H9 (cell line): ENCODE results near the gene WNT7B. TPM values are rescaled to one million over a fixed set of nuclear protein-coding genes. Genes with fewer than 3 reads are reported as not detected.

Experiments
- DNase-seq: peaks from one replicate; pipeline ENCODE4 v3.0.0-alpha.2; 2017
- H2AFZ ChIP-seq: one replicate; pipeline ENCODE4 v1.6.1; 2013; ENCODE audit warnings: mild to moderate bottlenecking, low read length, control low read depth, moderate library complexity
- H2AK5ac ChIP-seq: 2 replicates; pipeline ENCODE4 v1.6.1; 2013; ENCODE audit warnings: low read length, control low read depth, mixed read lengths; ENCODE audit not compliant: insufficient read length
- H2BK120ac ChIP-seq: one replicate; pipeline ENCODE4 v1.6.1; 2013; ENCODE audit warnings: low read depth, mild to moderate bottlenecking, low read length, control low read depth, inconsistent platforms; ENCODE audit not compliant: poor library complexity, severe bottlenecking
- H2BK12ac ChIP-seq: 2 replicates; pipeline ENCODE4 v1.6.1; 2013; ENCODE audit warnings: low read length, control low read depth, mixed read lengths, low read depth; ENCODE audit not compliant: insufficient read length
- H2BK15ac ChIP-seq: 2 replicates; pipeline ENCODE4 v1.6.1; 2013; ENCODE audit warnings: low read depth, low read length, control low read depth
- H2BK20ac ChIP-seq: one replicate; pipeline ENCODE4 v1.6.1; 2013; ENCODE audit warnings: low read depth, mild to moderate bottlenecking, low read length, control low read depth, inconsistent platforms; ENCODE audit not compliant: poor library complexity, severe bottlenecking
- H2BK5ac ChIP-seq: 2 replicates; pipeline ENCODE4 v1.6.1; 2013; ENCODE audit warnings: low read length, control low read depth, mixed read lengths; ENCODE audit not compliant: insufficient read length
- H3K14ac ChIP-seq: 2 replicates; pipeline ENCODE4 v1.6.1; 2013; ENCODE audit warnings: low read length, control low read depth; ENCODE audit not compliant: insufficient read depth
- H3K18ac ChIP-seq: 2 replicates; pipeline ENCODE4 v1.6.1; 2013; ENCODE audit warnings: low read depth, mild to moderate bottlenecking, mixed read lengths, low read length, control low read depth; ENCODE audit not compliant: insufficient read length
- H3K23ac ChIP-seq: 2 replicates; pipeline ENCODE4 v1.6.1; 2013; ENCODE audit warnings: low read length, control low read depth, mixed read lengths, low read depth; ENCODE audit not compliant: insufficient read length
- H3K23me2 ChIP-seq: 2 replicates; pipeline ENCODE4 v1.6.1; 2013; ENCODE audit warnings: low read depth, mild to moderate bottlenecking, mixed read lengths, low read length, control low read depth; ENCODE audit not compliant: insufficient read length, poor library complexity, severe bottlenecking
- H3K27ac ChIP-seq: 2 replicates; pipeline ENCODE4 v1.5.1; 2013; ENCODE audit warnings: low read length, control low read depth, mixed read lengths, low read depth; ENCODE audit not compliant: insufficient read length
- H3K27me3 ChIP-seq: 2 replicates; pipeline ENCODE4 v1.6.1; 2013; ENCODE audit warnings: low read length, control low read depth, inconsistent platforms; ENCODE audit not compliant: insufficient read depth
- H3K4ac ChIP-seq: 2 replicates; pipeline ENCODE4 v1.6.1; 2013; ENCODE audit warnings: low read depth, mild to moderate bottlenecking, control low read depth, inconsistent platforms, low read length, moderate library complexity
- H3K4me1 ChIP-seq: 2 replicates; pipeline ENCODE4 v1.6.1; 2013; ENCODE audit warnings: low read length, control low read depth, inconsistent platforms; ENCODE audit not compliant: insufficient read depth
- H3K4me2 ChIP-seq: 2 replicates; pipeline ENCODE4 v1.6.1; 2013; ENCODE audit warnings: low read length, control low read depth, mixed read lengths; ENCODE audit not compliant: insufficient read length, insufficient read depth
- H3K56ac ChIP-seq: 2 replicates; pipeline ENCODE4 v1.6.1; 2013; ENCODE audit warnings: low read depth, mild to moderate bottlenecking, mixed read lengths, low read length, control low read depth; ENCODE audit not compliant: insufficient read length
- H3K79me1 ChIP-seq: 2 replicates; pipeline ENCODE4 v1.6.1; 2013; ENCODE audit warnings: low read depth, mild to moderate bottlenecking, moderate library complexity, low read length, control low read depth, inconsistent platforms; ENCODE audit not compliant: insufficient read depth, poor library complexity, severe bottlenecking
- H3K79me2 ChIP-seq: 2 replicates; pipeline ENCODE4 v1.6.1; 2013; ENCODE audit warnings: low read length, control low read depth, inconsistent platforms; ENCODE audit not compliant: insufficient read depth
- H3K9ac ChIP-seq: 2 replicates; pipeline ENCODE4 v1.6.1; 2013; ENCODE audit warnings: low read length, control low read depth, mixed read lengths; ENCODE audit not compliant: insufficient read length; ENCODE audit errors: extremely low read depth
- H3K9me3 ChIP-seq: one replicate; pipeline ENCODE4 v1.6.1; 2013; ENCODE audit warnings: low read depth, low read length, inconsistent platforms; ENCODE audit not compliant: control insufficient read depth
- H3T11ph ChIP-seq: one replicate; pipeline ENCODE4 v1.6.1; 2013; ENCODE audit warnings: mild to moderate bottlenecking, low read length, control low read depth, inconsistent platforms
- H4K20me1 ChIP-seq: one replicate; pipeline ENCODE4 v1.6.1; 2013; ENCODE audit not compliant: control insufficient read depth, insufficient read length, insufficient read depth
- H4K5ac ChIP-seq: 2 replicates; pipeline ENCODE4 v1.6.1; 2013; ENCODE audit warnings: low read depth, mild to moderate bottlenecking, mixed read lengths, low read length, control low read depth; ENCODE audit not compliant: insufficient read length
- H4K8ac ChIP-seq: replicated peaks from 2 replicates; pipeline ENCODE4 v1.6.1; 2013; ENCODE audit warnings: low read length, control low read depth, mixed read lengths, low read depth; ENCODE audit not compliant: insufficient read length
- H4K91ac ChIP-seq: 2 replicates; pipeline ENCODE4 v1.6.1; 2013; ENCODE audit warnings: low read depth, mild to moderate bottlenecking, moderate library complexity, mixed read lengths, low read length, control low read depth; ENCODE audit not compliant: insufficient read length
- H3K27ac Mint-ChIP-seq, 3 experiments: 2 replicates in 2 of 3; 3 replicates in 1 of 3; pipeline ENCODE4 v1.8.0; 2020 to 2021; ENCODE audit warnings: mixed read lengths in 3 of 3, mild to moderate bottlenecking in 1 of 3, moderate library complexity in 1 of 3
- H3K27me3 Mint-ChIP-seq: 2 replicates; pipeline ENCODE4 v1.8.0; 2021; ENCODE audit warnings: low read depth, mild to moderate bottlenecking, moderate library complexity, mixed read lengths
- H3K36me3 Mint-ChIP-seq, 3 experiments: 2 replicates in 2 of 3; 3 replicates in 1 of 3; pipeline ENCODE4 v1.8.0; 2020 to 2021; ENCODE audit warnings: low read depth in 3 of 3, mixed read lengths in 3 of 3; ENCODE audit not compliant: insufficient read depth in 1 of 3
- H3K4me1 Mint-ChIP-seq, 2 experiments: 2 replicates each; pipeline ENCODE4 v1.8.0; 2020; ENCODE audit warnings: mixed read lengths in 2 of 2
- H3K4me3 Mint-ChIP-seq, 2 experiments: 2 replicates in 1 of 2; 3 replicates in 1 of 2; pipeline ENCODE4 v1.8.0; 2020 to 2021; ENCODE audit warnings: mild to moderate bottlenecking in 2 of 2, mixed read lengths in 2 of 2, moderate library complexity in 1 of 2
- H3K9me3 Mint-ChIP-seq, 2 experiments: 2 replicates in 1 of 2; 3 replicates in 1 of 2; pipeline ENCODE4 v1.8.0; 2020; ENCODE audit warnings: mild to moderate bottlenecking in 2 of 2, mixed read lengths in 2 of 2, moderate library complexity in 1 of 2
- CTCF ChIP-seq: fragments of 200-600 bp; sonication (generic); conservative IDR thresholded peaks from 3 replicates; pipeline ENCODE4 v1.8.0; 2021; ENCODE audit warnings: antibody characterized with exemption, mild to moderate bottlenecking
- WGBS: extraction: QIAGEN DNeasy Blood & Tissue Kit; methylation state at CpG from one replicate; pipeline ENCODE4 v1.1.7; 2013; ENCODE audit warnings: missing lambda C conversion rate, low lambda C conversion rate, mixed read lengths; ENCODE audit not compliant: insufficient read length; ENCODE audit errors: extremely low coverage; 5-methylcytosine and 5-hydroxymethylcytosine counted together
- total RNA-seq: library from RNA; stranded (reverse); gene quantifications from 2 replicates; pipeline ENCODE4 v1.2.1, GENCODE V29; 2021

WNT7B gene
- total RNA-seq, 1 experiment from 2014 or later, result 0.09 TPM

GRCh38 chr22:45884201-45885062 lies 92.5 kb downstream of the WNT7B start:
- no peak overlapping the region for H3K18ac ChIP-seq
- H3K23me2 ChIP-seq, result no peaks in the 10 kb centered on the region
- no CpG with 5 or more reads among the region's 27 CpGs for whole genome bisulfite sequencing
- no peak overlapping the region for H2BK20ac ChIP-seq
- H3K79me1 ChIP-seq, result no peaks in the 10 kb centered on the region
- Mint-ChIP-seq H3K9me3 (no peaks in the 10 kb centered on the region), H3K36me3 (no peaks in the 10 kb centered on the region), H3K4me1 (peaks cover 0 to 16% of the 10 kb centered on the region in 2 experiments; a peak in 2 of 4 replicates), H3K27ac (no peak overlapping the region), H3K4me3 (no peak overlapping the region), H3K27me3 (peaks cover 3% of the 10 kb centered on the region; the same call in 1 of the 2 replicates)
- H4K20me1 ChIP-seq, result no peaks in the 10 kb centered on the region
- H3K4me1 ChIP-seq, result no peaks in the 10 kb centered on the region
- peaks cover 3% of the 10 kb centered on the region; the same call in 1 of the 2 replicates for H3K27me3 ChIP-seq
- no peak overlapping the region for H4K5ac ChIP-seq
- H3K79me2 ChIP-seq, result no peaks in the 10 kb centered on the region
- H2AK5ac ChIP-seq, result no peak overlapping the region
- H2BK5ac ChIP-seq, result no peak overlapping the region
- H2BK12ac ChIP-seq, result no peak overlapping the region
- peak; percentile 24 for DNase-seq
- H4K8ac ChIP-seq, result no peak overlapping the region
- no peak for TF ChIP-seq CTCF
- no peaks in the 10 kb centered on the region for H3K9me3 ChIP-seq
- no peak overlapping the region for H3T11ph ChIP-seq
- no peak overlapping the region for H3K56ac ChIP-seq
- H3K23ac ChIP-seq, result no peak overlapping the region
- no peak overlapping the region for H2BK15ac ChIP-seq
- H2AFZ ChIP-seq, result no peak overlapping the region
- no peak overlapping the region for H2BK120ac ChIP-seq
- H3K27ac ChIP-seq, result no peak overlapping the region
- no peak overlapping the region for H3K9ac ChIP-seq
- no peak overlapping the region for H4K91ac ChIP-seq
- no peak overlapping the region for H3K4me2 ChIP-seq
- H3K4ac ChIP-seq, result no peak overlapping the region
- no peak overlapping the region for H3K14ac ChIP-seq
